Neural cell (in vitro differentiated cells): ENCODE results near the gene CENPX.
"Not testable (repeated sequence)": the region's sequence is repeated elsewhere in the genome, so short reads cannot be mapped to it uniquely, and the experiment has no call there.

ENCODE experiments used
- EZH2 ChIP-seq: fragments of 200-600, 300-800 bp; shearing (Covaris generic), sonication (generic); IDR thresholded peaks from 2 replicates; pipeline ENCODE4 v1.6.1; 2014; ENCODE audit warnings: antibody characterized with exemption, low read length, borderline replicate concordance, mild to moderate bottlenecking; ENCODE audit not compliant: insufficient read depth, poor library complexity, severe bottlenecking
- POLR2AphosphoS5 ChIP-seq: IDR thresholded peaks from 2 replicates; pipeline ENCODE4 v1.6.1; 2012
- RAD21 ChIP-seq: fragments of 450-650 bp; conservative IDR thresholded peaks from 2 replicates; pipeline ENCODE4 v1.6.1; 2014; ENCODE audit warnings: antibody characterized with exemption, mild to moderate bottlenecking, moderate library complexity
- TAF1 ChIP-seq: IDR thresholded peaks from 2 replicates; pipeline ENCODE4 v1.6.1; 2012; ENCODE audit warnings: low read depth
- TF ChIP-seq, protein P1 (sequence below): fragments of 450-650 bp; IDR thresholded peaks from 2 replicates; pipeline ENCODE4 v1.5.1; 2014; ENCODE audit warnings: antibody characterized with exemption, mild to moderate bottlenecking, moderate library complexity; ENCODE audit not compliant: poor library complexity, severe bottlenecking
- TF ChIP-seq, protein P2 (sequence below): IDR thresholded peaks from 2 replicates; pipeline ENCODE4 v1.6.1; 2012; ENCODE audit warnings: borderline replicate concordance

DNA sequence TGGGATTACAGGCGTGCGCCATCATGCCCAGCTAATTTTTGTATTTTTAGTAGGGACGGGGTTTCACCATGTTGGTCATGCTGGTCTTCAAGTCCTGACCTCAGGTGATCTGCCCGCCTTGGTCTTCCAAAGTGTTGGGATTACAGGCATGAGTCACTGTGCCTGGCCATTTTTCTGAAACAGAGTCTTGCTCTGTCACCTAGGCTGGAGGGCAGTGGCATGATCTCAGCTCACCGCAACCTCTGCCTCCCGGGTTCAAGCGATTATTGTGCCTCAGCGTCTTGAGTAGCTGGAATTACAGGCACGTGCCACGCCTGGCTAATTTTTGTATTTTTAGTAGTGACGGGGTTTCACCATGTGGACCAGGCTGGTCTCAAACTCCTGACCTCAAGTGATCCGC is 41.2 kb downstream of the CENPX start:
- TF ChIP-seq, protein P1, sequence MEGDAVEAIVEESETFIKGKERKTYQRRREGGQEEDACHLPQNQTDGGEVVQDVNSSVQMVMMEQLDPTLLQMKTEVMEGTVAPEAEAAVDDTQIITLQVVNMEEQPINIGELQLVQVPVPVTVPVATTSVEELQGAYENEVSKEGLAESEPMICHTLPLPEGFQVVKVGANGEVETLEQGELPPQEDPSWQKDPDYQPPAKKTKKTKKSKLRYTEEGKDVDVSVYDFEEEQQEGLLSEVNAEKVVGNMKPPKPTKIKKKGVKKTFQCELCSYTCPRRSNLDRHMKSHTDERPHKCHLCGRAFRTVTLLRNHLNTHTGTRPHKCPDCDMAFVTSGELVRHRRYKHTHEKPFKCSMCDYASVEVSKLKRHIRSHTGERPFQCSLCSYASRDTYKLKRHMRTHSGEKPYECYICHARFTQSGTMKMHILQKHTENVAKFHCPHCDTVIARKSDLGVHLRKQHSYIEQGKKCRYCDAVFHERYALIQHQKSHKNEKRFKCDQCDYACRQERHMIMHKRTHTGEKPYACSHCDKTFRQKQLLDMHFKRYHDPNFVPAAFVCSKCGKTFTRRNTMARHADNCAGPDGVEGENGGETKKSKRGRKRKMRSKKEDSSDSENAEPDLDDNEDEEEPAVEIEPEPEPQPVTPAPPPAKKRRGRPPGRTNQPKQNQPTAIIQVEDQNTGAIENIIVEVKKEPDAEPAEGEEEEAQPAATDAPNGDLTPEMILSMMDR: not testable (repeated sequence)
- TF ChIP-seq, protein P2, sequence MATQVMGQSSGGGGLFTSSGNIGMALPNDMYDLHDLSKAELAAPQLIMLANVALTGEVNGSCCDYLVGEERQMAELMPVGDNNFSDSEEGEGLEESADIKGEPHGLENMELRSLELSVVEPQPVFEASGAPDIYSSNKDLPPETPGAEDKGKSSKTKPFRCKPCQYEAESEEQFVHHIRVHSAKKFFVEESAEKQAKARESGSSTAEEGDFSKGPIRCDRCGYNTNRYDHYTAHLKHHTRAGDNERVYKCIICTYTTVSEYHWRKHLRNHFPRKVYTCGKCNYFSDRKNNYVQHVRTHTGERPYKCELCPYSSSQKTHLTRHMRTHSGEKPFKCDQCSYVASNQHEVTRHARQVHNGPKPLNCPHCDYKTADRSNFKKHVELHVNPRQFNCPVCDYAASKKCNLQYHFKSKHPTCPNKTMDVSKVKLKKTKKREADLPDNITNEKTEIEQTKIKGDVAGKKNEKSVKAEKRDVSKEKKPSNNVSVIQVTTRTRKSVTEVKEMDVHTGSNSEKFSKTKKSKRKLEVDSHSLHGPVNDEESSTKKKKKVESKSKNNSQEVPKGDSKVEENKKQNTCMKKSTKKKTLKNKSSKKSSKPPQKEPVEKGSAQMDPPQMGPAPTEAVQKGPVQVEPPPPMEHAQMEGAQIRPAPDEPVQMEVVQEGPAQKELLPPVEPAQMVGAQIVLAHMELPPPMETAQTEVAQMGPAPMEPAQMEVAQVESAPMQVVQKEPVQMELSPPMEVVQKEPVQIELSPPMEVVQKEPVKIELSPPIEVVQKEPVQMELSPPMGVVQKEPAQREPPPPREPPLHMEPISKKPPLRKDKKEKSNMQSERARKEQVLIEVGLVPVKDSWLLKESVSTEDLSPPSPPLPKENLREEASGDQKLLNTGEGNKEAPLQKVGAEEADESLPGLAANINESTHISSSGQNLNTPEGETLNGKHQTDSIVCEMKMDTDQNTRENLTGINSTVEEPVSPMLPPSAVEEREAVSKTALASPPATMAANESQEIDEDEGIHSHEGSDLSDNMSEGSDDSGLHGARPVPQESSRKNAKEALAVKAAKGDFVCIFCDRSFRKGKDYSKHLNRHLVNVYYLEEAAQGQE: not testable (repeated sequence)
- TF ChIP-seq RAD21, TAF1, EZH2, POLR2AphosphoS5: not testable (repeated sequence)
